OCI-LY1 (cell line): ENCODE results near the gene MINDY4.

Experiments
- CTCF ChIP-seq: fragments of 200-600 bp; sonication (generic), shearing (Covaris generic); IDR thresholded peaks from 2 replicates; pipeline ENCODE4 v1.5.1; 2017; ENCODE audit warnings: mild to moderate bottlenecking, antibody characterized with exemption, low read length, moderate library complexity, mixed read lengths
- EZH2 ChIP-seq: fragments of 200-600 bp; sonication (generic), shearing (Covaris generic); IDR thresholded peaks from 2 replicates; pipeline ENCODE4 v1.8.0; 2017; ENCODE audit warnings: borderline replicate concordance, mixed run types, mild to moderate bottlenecking, antibody characterized with exemption, low read length, moderate library complexity, mixed read lengths

- TF ChIP-seq EZH2 (no peak), CTCF (no peak)
Observed at GRCh38 chr7:30842542-30843451, 71.6 kb downstream of the MINDY4 start.
